HG02938 (cell line): Measurements from ENCODE around the gene TSC2.
"Not testable (repeated sequence)": the region's sequence is repeated elsewhere in the genome, so short reads cannot be mapped to it uniquely, and the experiment has no call there.

Source experiments
- ATAC-seq: cut with Tn5 transposase; IDR thresholded peaks from one replicate; pipeline ENCODE4 v1.9.1; 2021; ENCODE audit warnings: mild to moderate bottlenecking, moderate library complexity; ENCODE audit not compliant: unreplicated experiment

TSC2 gene

DNA sequence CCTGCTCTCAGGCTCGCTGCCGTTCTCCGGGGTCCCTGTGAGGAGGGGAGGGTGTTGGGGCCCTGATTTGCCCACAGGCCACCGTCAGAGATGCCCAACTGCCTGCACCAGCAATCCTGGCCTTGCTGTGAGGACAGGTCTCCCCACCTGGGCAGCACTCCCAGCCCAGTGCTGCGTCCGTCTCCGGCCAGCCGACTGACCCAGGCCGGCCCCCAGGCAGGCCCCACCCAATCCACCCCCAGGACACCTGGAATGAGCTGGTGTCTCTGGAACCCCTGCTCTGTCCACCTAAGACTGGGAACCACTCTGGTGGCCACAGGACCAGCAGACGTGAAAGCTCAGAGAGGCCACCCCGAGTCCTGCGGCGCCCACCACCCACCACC lies 67.8 kb downstream of the TSC2 start:
- no peak for ATAC-seq

DNA sequence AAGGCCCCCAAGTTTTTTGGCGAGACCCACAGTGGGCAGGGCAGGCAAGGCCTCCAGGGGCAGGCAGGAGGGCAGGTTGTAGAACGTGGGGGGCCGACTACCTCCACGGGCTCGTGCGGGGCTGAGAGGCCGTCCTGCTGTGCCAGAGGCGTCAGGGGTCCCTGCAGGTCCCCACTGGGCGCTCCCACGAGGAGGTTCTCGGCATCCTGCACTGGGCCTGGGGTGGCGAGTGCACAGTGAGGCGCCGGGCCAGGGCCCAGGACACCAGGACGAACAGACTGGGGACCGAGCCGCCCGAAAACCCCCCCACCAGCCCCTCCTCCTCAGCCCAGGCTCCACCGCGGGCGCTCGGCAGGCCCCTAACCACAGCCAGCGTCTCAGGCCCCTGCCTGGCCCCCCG lies 68.6 kb downstream of the TSC2 start:
- ATAC-seq: not testable (repeated sequence)

DNA sequence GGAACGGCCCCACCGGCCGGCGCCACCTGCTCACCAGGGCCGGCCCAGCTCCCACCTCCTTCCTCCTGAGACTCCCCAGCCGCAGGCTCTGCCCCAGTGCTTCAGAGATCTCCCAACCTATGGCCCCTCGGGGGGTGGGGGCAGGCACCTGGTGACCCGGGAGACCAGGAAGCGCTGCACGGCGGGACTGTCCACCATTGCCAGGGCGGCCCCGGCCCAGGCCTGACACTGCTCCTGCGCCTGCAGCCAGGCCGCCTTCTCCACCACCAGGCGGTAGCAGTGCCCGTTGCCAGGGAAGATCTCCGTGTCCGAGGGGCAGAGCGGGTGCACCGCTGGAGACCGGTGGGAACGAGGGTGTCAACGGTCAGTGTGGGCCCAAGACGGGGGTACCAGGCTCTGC lies 69.6 kb downstream of the TSC2 start:
- not testable (repeated sequence) for ATAC-seq

DNA sequence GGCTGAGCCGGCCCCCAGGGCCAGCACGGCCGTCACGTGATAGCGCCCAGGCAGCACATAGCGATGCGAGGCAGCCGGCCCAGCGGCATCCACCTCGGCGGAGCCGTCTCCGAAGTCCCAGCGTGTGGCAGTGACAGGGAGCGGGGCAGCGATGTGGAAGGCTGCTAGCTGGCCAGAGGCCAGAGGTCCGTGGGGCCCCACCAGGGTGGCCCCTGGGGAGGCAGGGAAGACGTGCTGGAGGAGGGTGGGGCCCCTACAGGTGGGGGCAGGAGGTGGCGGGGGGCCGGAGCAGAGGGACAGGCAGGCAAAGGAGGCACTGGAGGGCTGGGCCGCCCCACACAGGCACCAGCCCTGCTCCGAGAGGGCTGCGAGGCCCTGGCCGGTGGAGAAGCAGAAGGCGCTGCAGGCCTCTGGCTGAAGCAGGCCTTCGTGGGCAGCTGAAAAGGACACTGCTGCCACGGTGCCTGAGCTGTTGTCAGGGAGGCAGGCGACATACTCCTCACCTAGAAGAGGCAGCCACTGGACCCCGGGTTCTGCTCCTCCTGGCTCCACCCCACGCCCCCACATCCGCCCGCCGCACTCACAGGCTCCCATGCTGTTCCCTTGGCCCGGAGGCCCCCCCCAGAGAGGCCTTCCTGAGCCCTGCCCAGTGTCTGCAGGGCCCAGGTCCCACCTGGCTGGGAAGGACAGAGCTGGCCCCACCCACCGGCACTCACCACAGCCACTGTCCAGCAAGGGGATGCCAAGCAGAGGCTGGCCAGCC lies 70.4 kb downstream of the TSC2 start:
- ATAC-seq: not testable (repeated sequence)

DNA sequence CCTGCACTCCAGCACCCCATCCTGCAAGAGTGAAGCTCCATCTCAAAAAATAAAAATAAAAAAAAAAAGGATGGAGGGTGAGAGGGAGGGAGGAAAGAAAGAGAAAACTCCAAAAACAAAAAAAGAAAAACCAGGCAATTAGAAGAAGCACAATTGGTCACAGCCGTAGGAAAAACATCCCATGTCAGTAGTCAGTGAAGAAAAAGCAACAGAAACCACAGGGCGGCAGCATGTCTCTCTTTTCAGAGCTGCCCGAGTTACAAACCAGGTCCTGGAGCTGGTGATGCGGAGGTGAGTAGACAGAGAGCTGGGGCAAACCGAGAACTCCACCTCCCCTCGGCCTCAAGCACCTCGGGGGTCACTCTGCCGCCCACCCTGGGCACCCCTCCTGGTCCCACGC lies 73.5 kb downstream of the TSC2 start:
- not testable (repeated sequence) for ATAC-seq

DNA sequence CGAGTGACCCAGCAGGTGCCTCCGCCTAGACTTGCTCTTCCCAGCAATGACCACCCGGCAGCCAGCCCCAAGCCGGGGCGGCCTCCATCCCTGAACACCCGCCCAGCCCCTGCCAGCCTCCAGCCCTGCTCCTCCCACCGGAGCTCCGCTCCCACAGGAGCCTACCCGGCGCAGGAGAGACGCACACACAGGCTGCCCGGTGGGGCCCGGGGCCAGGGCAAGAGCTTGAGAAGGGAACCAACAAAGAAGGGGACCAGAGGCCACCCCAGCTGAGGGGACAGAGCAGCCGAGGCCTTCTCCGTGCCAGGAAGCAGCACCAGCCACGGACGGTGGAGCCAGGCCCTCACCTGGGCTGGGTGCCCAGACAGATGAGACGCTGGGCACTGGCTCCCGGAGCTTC lies 74.1 kb downstream of the TSC2 start:
- no peak for ATAC-seq

DNA sequence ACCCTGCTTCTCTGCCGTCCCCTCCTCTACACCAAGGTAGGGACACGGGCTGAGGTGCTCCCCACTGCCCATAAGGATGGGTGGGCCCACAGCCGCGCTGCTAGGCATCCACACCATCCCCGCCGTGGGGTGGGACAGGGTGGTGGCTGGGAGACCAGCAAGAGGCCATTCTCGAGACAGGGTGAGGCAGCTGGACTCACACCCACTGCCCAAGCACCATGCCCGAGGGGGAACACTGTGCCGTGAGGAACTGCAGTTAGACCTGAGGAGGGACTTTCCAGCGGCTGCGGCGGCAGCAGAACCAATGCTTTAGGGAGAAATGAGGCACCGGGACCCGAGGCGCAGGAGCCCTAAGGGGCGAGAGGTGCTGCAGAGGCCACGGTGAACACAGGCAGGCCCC lies 74.6 kb downstream of the TSC2 start:
- no peak for ATAC-seq

DNA sequence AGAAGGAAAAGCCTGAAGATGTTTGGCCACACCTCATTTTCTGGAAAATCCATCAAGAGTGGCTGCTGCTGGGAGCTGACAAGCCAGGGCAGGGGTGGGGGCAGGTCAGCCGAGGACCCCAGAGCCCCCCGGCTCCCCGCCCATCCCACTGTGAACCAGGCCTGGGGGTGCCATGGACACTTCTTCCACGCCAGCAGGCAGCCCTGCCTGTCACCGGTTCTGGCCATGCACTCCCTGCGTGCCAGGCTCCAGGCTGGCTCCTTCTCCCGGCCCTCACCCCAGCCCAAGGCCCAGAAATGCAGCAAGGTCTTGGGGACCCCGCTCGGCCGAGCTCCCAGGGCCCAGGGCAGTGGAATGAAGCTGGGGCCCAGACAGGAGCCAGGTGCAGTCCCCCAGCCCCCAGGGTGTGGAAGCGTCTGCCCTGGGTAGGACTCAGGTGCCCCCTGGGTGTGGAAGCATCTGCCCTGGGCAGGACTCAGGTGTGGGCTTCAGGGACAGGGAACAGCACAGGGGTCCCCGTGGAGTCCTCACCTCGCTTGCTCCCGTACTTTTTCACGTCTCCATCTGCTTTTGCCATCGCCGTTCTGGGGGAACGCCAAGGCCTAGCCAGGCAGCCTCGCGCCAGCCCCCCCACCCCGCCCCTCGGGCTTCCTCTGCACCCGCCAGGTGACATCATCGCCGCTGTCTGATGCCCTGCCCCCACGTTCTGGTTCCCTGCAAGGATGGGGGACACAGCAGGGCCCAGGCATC lies 75.3 kb downstream of the TSC2 start:
- not testable (repeated sequence) for ATAC-seq

DNA sequence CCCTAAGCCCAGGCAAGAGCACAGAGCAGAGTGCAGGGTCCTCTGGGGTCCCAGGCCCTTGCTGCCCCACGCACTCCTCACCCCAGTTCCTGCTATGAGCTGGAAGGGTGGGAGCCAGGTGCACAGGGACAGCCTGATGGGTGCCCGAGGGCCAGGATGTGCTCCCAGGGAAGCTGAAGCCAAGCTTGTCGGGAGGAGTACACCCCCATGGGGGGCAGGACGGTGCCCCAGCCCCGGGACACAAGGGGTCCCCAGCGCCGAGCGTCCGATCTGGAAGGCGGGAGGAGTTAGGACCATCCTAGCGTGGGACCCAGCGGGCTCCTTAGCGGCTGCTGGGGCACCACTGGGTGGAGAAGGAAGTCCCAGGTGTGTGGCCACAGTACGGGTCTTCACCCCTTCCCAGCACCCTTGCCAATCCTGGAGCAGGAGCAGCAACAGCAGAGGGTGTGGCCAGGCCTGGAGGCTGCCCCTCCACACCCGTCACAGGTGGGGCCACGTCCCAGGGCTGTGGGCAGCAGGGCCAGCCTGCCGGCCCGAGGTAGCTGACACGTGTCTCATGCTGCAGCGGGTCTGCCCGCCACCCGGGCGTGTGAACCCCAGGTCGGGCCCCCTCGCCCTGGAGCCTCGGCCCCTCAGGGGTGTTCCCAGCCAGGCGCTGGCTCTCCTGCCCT lies 76.1 kb downstream of the TSC2 start:
- ATAC-seq: not testable (repeated sequence)

DNA sequence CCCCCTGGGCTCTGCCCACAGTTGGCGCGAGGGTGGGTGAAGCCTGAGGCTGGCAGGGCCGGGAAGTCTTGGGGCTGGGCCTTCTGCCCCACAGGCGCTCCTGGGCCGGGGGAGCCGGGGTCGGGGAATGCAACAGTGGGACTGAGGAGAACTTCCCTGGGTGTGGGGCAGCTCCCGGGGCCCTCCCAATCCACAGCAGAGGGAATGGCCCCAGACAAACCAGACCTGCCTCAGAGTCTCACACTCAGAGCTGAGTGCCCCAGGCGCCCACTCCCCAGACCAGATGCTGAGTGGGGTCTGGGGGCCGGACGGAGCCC lies 76.5 kb downstream of the TSC2 start:
- ATAC-seq: not testable (repeated sequence)

DNA sequence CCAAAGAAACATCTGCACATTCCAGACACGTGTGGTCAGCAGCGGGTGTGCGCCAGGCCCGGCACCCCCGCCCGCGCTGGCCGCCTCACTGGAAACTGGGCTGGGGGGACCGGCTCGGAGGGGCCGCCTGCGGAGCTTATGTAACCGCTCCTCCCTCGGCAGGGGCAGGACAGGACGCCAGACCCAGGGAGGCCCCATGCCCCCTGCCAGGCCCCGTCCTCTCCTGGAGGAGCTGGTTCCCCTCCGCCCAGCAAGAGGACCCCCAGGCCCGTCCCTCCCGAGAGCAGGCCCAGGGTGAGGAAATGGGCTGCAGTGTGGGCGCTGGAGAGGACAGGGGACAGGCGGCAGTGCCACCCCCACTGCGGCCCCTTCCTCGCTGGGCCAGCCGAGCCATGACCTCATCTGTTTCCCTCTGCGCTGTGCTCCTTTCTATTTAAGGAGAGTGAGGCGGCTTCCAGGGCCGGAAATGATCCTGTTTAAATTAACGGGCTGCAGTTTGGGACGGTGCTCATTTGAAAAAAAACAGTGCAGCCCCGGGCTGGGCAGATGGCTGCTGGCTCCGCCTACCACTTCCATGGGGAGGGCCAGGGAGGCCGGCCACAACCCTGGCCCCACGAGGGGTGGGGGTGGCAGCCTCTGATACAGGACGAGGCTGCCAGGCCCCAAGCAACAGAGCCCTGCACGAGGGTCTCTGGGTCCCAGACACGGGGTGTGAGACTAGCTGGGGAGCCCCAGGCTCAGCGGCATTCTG lies 77.1 kb downstream of the TSC2 start:
- ATAC-seq: not testable (repeated sequence)

DNA sequence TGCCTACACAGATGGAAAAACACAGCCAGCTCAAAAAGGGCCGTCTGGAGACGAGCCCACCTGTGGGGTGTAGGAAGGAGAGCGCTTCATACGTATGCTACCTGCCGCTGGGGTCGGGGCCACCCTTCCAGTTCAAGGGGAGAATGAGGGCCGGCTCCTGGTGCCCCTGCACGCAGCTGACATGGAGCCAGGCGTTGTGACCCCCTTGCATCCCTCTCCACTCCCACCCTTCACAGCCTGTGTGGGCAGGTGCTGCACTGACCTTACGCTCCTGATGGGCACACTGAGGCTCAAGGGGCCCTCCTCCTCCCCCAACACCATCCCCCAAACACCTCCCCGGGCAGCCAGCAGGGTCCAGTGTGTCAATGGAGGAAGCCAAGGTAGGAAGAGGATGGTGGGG lies 77.8 kb downstream of the TSC2 start:
- ATAC-seq: not testable (repeated sequence)

DNA sequence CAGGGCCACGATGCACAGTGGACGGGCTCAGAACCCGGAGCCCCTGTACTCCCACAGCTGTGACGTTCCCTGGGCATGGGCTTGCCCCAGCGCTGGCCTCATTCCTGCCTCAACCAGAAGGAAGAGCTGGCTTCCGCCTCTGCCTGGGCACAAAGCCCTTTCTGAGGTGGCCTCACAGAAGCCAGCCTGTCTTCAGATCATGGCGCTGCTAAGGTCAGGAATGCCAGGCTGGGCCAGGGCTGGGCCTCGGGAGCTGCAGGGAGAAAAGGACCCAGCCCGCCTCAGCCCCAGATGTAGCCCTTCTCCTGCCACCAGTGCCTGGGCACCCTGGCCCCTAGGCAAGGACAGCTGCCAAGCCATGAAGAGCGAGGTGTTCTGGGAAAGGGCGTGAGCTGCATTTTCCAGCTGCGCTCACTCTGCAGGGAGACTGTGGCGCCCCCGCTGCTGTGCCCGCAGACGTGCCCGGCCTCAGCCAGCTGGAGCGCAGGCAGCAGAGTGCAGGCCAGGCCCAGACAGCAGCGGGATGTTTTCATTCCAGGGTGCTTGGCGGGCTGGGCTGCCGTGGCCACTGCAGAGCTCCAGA lies 78.5 kb downstream of the TSC2 start:
- not testable (repeated sequence) for ATAC-seq

DNA sequence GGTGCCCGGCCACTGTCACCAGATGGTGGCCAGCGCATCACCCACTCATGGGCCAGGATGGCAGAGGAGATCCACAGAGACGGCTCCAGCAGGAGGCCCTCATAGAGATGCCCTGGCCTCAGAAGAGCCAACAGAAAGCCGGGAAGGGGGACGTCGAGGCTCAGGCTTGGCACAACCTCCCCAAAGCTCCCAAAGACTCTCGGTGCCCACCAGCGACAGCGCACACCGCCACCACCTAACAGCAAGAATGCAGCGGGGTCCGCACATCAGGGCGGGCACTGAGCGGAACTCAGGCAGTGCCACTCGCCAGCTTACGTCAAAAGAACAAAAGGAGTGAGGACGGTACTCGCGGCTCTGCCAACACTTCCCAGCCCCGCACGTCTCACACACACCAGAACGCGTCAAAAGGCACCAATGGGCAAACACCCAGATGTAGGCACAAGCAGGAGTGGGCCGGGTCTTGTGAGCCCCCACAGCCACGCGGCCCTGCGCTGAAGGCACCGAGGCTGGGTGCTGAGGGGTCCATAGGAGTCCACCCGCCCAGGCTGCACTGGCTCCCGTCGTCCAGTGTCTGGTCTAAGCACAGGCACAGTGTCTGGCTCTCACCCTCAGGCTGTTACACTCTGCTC lies 79.3 kb downstream of the TSC2 start:
- not testable (repeated sequence) for ATAC-seq

DNA sequence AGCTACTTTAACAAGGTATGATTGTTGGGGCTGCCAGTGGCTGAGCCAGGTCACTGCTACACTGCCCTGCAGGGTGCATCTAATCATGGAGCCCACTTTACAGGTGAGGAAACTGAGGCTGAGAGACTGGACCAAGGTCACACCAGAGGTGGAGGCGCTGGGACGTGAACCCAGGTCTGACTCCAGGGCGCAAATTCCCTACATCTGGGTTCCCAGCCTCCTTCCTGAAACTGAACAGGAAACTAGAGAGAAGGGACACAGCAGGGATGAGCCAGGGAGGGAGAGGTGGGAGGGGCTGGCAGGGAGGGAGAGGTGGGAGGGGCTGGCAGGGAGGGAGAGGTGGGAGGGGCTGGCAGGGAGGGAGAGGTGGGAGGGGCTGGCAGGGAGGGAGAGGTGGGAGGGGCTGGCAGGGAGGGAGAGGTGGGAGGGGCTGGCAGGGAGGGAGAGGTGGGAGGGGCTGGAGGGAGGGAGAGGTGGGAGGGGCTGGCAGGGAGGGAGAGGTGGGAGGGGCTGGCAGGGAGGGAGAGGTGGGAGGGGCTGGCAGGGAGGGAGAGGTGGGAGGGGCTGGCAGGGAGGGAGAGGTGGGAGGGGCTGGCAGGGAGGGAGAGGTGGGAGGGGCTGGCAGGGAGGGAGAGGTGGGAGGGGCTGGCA lies 80.0 kb downstream of the TSC2 start:
- not testable (repeated sequence) for ATAC-seq

DNA sequence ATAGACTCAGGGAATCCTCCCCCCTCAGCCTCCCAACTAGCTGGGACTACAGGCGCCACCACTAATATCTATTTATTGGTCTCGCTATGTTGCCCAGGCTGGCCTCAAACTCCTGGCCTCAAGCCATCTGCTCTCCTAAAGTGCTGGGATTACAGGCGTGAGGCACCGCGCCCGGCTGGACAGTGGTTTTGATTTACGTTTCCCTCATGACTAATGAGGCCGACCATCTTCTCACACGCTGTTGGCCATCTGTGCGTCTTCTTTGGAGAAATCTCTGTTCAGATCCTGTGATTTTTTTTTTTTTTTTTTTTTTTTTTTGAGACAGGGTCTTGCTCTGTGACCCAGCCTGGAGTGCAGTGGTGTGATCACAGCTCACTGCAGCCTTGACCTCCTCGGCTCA lies 81.5 kb downstream of the TSC2 start:
- ATAC-seq: not testable (repeated sequence)

DNA sequence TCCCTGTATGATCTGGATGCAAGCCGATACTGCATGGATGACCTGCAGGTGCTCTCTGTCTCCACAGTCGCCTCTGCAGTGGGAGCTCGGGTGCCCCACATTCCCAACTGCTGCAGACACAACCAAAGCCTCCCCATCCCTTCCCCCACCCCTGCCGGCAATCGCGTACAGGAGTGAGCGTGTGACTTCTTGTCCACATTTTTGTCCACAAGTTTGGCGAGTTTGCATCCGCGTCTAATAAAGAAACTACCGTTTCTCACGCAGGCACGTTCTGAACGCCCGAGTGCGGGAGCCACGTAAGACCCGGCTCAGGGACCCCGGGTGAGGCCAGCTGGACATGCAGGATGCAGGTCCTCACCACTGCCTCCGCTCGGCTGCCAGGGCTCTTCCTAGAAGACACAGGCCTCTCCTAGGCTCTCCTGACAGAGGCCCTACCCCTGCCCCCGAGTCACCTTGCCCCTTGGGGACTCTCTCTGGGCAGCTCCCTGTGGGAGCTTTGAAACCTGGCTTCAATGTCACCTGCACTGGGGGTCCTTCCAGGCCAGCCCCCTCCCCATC lies 82.2 kb downstream of the TSC2 start:
- ATAC-seq: not testable (repeated sequence)

DNA sequence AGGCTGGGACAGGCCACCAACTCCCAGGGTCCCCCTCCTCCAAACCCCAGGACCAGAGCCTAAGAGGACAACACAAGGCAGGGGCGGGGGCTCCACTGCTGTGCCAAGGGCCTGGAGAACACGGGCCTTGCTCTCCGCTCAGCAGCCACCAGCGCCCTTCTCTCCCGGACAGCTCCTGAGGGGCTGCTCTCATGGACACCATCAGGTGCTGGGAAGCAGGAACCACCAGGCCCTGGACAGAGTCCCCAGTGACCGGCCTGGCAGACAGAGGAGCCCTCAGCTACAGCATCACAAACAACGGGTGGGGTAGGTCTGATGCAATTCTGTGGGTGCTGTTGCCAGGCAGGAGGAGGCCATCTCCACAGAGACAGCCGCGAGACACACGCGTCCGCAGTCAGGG lies 86.0 kb downstream of the TSC2 start:
- not testable (repeated sequence) for ATAC-seq

DNA sequence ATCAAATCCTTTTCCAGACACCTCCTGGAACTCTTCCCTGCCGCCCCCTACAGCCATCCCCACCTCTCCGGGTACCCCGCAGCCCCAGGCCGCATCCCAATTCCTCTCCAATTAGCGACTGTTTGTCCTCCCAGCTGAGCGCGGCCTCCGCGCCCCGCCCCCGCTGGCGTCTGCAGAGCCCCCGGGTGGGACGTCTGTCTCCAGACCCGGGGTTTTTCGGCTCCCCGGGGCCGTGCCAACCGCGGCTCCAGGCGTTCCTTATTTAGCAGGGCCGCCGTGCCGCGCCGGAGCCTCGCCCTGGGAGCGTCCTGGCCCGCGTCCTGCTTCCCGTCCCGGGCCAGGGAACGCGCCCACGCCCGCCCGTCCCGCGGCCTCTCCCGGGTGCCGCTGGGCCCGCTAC lies 87.3 kb downstream of the TSC2 start:
- not testable (repeated sequence) for ATAC-seq
